CD4-positive, alpha-beta T cell treated with Interleukin-4 for 1 hour (primary cell): ENCODE data around the gene HOXA6.

Experiments
- DNase-seq, 2 donors: peaks; one replicate each; pipeline ENCODE4 v3.0.0-alpha.2; 2020 to 2022

HOXA6 gene

GRCh38 chr7:27137640-27138315 is 9.8 kb downstream of the HOXA6 start:
- DNase-seq, result no peak

GRCh38 chr7:27134392-27134791 is 13.2 kb downstream of the HOXA6 start:
- no peak for DNase-seq

GRCh38 chr7:27133409-27134231 is 14.0 kb downstream of the HOXA6 start:
- no peak for DNase-seq

GRCh38 chr7:27132978-27133377 is 14.6 kb downstream of the HOXA6 start:
- DNase-seq, result no peak

GRCh38 chr7:27132214-27132613 is 15.4 kb downstream of the HOXA6 start:
- no peak for DNase-seq

- no peak for DNase-seq
Observed at GRCh38 chr7:27131390-27131819, 16.2 kb downstream of the HOXA6 start.

- DNase-seq, result peak; percentile 77 to 87
Observed at GRCh38 chr7:27130540-27131389, 16.8 kb downstream of the HOXA6 start, which contains the start of gene HOXA4. TSS of gene HOXA4 (minus strand) at chr7:27130757. CDS start at chr7:27130733, 24 bp downstream.

GRCh38 chr7:27129729-27130539 is 17.6 kb downstream of the HOXA6 start:
- no peak for DNase-seq

GRCh38 chr7:27128776-27129728 is 18.5 kb downstream of the HOXA6 start:
- DNase-seq, result no peak

- DNase-seq, result no peak
Observed at GRCh38 chr7:27128034-27128433, 19.5 kb downstream of the HOXA6 start.

GRCh38 chr7:27126596-27127327 is 20.8 kb downstream of the HOXA6 start:
- DNase-seq, result no peak

GRCh38 chr7:27125986-27126394 is 21.6 kb downstream of the HOXA6 start:
- no peak for DNase-seq

- no peak for DNase-seq
Observed at GRCh38 chr7:27124902-27125689, 22.5 kb downstream of the HOXA6 start.

GRCh38 chr7:27124096-27124901 is 23.3 kb downstream of the HOXA6 start:
- no peak for DNase-seq

- no peak for DNase-seq
Observed at GRCh38 chr7:27123477-27124053, 24.0 kb downstream of the HOXA6 start.

- no peak for DNase-seq
Observed at GRCh38 chr7:27123007-27123476, 24.5 kb downstream of the HOXA6 start.

GRCh38 chr7:27122077-27122910 is 25.3 kb downstream of the HOXA6 start:
- no peak for DNase-seq
